IMR-90 (cell line): ENCODE measurements around the gene TBC1D30. TPM values are rescaled to one million over a fixed set of nuclear protein-coding genes. Genes with fewer than 3 reads are reported as not detected.

ENCODE experiments used
- ATAC-seq: fragments of 200-7000 bp; cut with Tn5 transposase; 2 replicates; pipeline ENCODE4 v1.9.1; 2020; ENCODE audit warnings: low read depth, mild to moderate bottlenecking, moderate library complexity
- BruUV-seq: library from RNA; stranded (reverse); fragments of 400-500 nt; replicated peaks from 2 replicates; lab custom pipeline; 2021; lab: Mats Ljungman, UMichigan
- CTCF ChIA-PET: fragments of 300-600 bp; formaldehyde crosslinking; extraction: SDS; loops from one replicate; lab custom pipeline; 2021; ENCODE audit warnings: antibody characterized with exemption; lab: Yijun Ruan, JAX
- POLR2A ChIA-PET: fragments of 300-600 bp; sonication (Branson Sonifier 250); formaldehyde crosslinking; loops from one replicate; lab custom pipeline; 2022; ENCODE audit warnings: antibody characterized with exemption; ENCODE audit not compliant: unreplicated experiment; lab: Charles Lee
- DNase-seq: peaks from one replicate; pipeline ENCODE4 v3.0.0; 2013
- H2AFZ ChIP-seq: replicated peaks from 2 replicates; pipeline ENCODE3; 2013; ENCODE audit warnings: low read length, mild to moderate bottlenecking; ENCODE audit not compliant: poor library complexity
- H2AK5ac ChIP-seq: 2 replicates; pipeline ENCODE4 v1.6.1; 2013; ENCODE audit warnings: low read depth, low read length, inconsistent platforms
- H2AK9ac ChIP-seq: replicated peaks from 2 replicates; pipeline ENCODE3; 2013; ENCODE audit warnings: mild to moderate bottlenecking, low read depth, low read length, moderate library complexity; ENCODE audit not compliant: poor library complexity
- H2BK120ac ChIP-seq: 2 replicates; pipeline ENCODE4 v1.6.1; 2013; ENCODE audit warnings: low read depth, low read length, inconsistent platforms
- H2BK15ac ChIP-seq: 3 replicates; pipeline ENCODE4 v1.6.1; 2013; ENCODE audit warnings: low read depth, low read length, inconsistent platforms
- H2BK20ac ChIP-seq: 2 replicates; pipeline ENCODE4 v1.6.1; 2013; ENCODE audit warnings: low read depth, mild to moderate bottlenecking, inconsistent platforms, low read length, moderate library complexity
- H2BK5ac ChIP-seq: 2 replicates; pipeline ENCODE4 v1.6.1; 2013; ENCODE audit warnings: mild to moderate bottlenecking, low read depth, low read length, inconsistent platforms; ENCODE audit not compliant: poor library complexity, severe bottlenecking
- H3K14ac ChIP-seq: replicated peaks from 2 replicates; pipeline ENCODE4 v1.6.1; 2013; ENCODE audit warnings: low read depth, low read length, inconsistent platforms
- H3K18ac ChIP-seq: 2 replicates; pipeline ENCODE4 v1.6.1; 2013; ENCODE audit warnings: low read depth, low read length, control low read depth
- H3K23ac ChIP-seq: 2 replicates; pipeline ENCODE4 v1.6.1; 2013; ENCODE audit warnings: low read depth, low read length, inconsistent platforms
- H3K27ac ChIP-seq: 2 replicates; pipeline ENCODE4 v1.5.1; 2013; ENCODE audit warnings: mild to moderate bottlenecking, control low read depth, low read length; ENCODE audit not compliant: insufficient read depth
- H3K27me3 ChIP-seq: 2 replicates; pipeline ENCODE4 v1.6.1; 2013; ENCODE audit warnings: low read length; ENCODE audit not compliant: control insufficient read depth, insufficient read depth
- H3K36me3 ChIP-seq: 2 replicates; pipeline ENCODE4 v1.6.1; 2013; ENCODE audit warnings: low read length, mixed read lengths; ENCODE audit not compliant: control insufficient read depth, insufficient read depth
- H3K4ac ChIP-seq: 2 replicates; pipeline ENCODE4 v1.6.1; 2013; ENCODE audit warnings: low read depth, low read length, inconsistent platforms
- H3K4me1 ChIP-seq: 2 replicates; pipeline ENCODE4 v1.6.1; 2013; ENCODE audit warnings: low read length, mixed read lengths; ENCODE audit not compliant: control insufficient read depth, insufficient read depth
- H3K4me2 ChIP-seq: 2 replicates; pipeline ENCODE4 v1.6.1; 2013; ENCODE audit warnings: low read depth, mild to moderate bottlenecking, control low read depth, low read length, moderate library complexity
- H3K4me3 ChIP-seq: 2 replicates; pipeline ENCODE4 v1.5.1; 2013; ENCODE audit warnings: low read depth, mild to moderate bottlenecking, control low read depth, low read length, moderate library complexity; ENCODE audit not compliant: insufficient read depth
- H3K56ac ChIP-seq: 2 replicates; pipeline ENCODE4 v1.6.1; 2013; ENCODE audit warnings: low read length, inconsistent platforms; ENCODE audit not compliant: insufficient read depth; ENCODE audit errors: extremely low read depth
- H3K79me1 ChIP-seq, 2 experiments: 2 replicates each; pipeline ENCODE4 v1.6.1; 2013; ENCODE audit warnings: low read length in 2 of 2, inconsistent platforms in 1 of 2, low read depth in 1 of 2
- H3K9ac ChIP-seq: 2 replicates; pipeline ENCODE4 v1.6.1; 2013; ENCODE audit warnings: low read depth, low read length, control low read depth
- H3K9me1 ChIP-seq: 2 replicates; pipeline ENCODE4 v1.6.1; 2013; ENCODE audit warnings: low read length, inconsistent platforms; ENCODE audit not compliant: insufficient read depth
- H3K9me3 ChIP-seq: 2 replicates; pipeline ENCODE4 v1.6.1; 2013; ENCODE audit warnings: low read length; ENCODE audit not compliant: control insufficient read depth, insufficient read depth
- H4K20me1 ChIP-seq: 2 replicates; pipeline ENCODE4 v1.6.1; 2013; ENCODE audit warnings: low read length, inconsistent platforms; ENCODE audit not compliant: insufficient read depth
- H4K5ac ChIP-seq: 2 replicates; pipeline ENCODE4 v1.6.1; 2013; ENCODE audit warnings: mild to moderate bottlenecking, low read depth, low read length, control low read depth
- H4K8ac ChIP-seq, 2 experiments: 2 replicates each; pipeline ENCODE4 v1.6.1; 2013; ENCODE audit warnings: low read depth in 2 of 2, low read length in 2 of 2, control low read depth in 1 of 2, inconsistent platforms in 1 of 2
- H4K91ac ChIP-seq: 2 replicates; pipeline ENCODE4 v1.6.1; 2013; ENCODE audit warnings: low read depth, low read length, inconsistent platforms; ENCODE audit not compliant: insufficient read depth
- CEBPB ChIP-seq: IDR thresholded peaks from 2 replicates; pipeline ENCODE4 v1.6.1; 2012; ENCODE audit warnings: low read depth, low read length, improper control_type of control experiment
- CHD1 ChIP-seq: IDR thresholded peaks from 2 replicates; pipeline ENCODE4 v1.6.1; 2012; ENCODE audit warnings: low read depth, low read length, improper control_type of control experiment
- MAFK ChIP-seq: IDR thresholded peaks from 2 replicates; pipeline ENCODE4 v1.6.1; 2012; ENCODE audit warnings: low read depth, low read length, improper control_type of control experiment
- MAZ ChIP-seq: IDR thresholded peaks from 2 replicates; pipeline ENCODE4 v1.6.1; 2012; ENCODE audit warnings: low read depth, mild to moderate bottlenecking, low read length, improper control_type of control experiment, moderate library complexity, borderline replicate concordance
- MXI1 ChIP-seq: IDR thresholded peaks from 2 replicates; pipeline ENCODE4 v1.6.1; 2012; ENCODE audit warnings: low read depth, mild to moderate bottlenecking, low read length, moderate library complexity, borderline replicate concordance
- NFE2L2 ChIP-seq: fragments of 150-350 bp; IDR thresholded peaks from 2 replicates; pipeline ENCODE4 v1.6.1; 2016; ENCODE audit warnings: low read depth, mild to moderate bottlenecking, low read length
- POLR2A ChIP-seq: IDR thresholded peaks from 2 replicates; pipeline ENCODE4 v1.6.1; 2012; ENCODE audit warnings: mild to moderate bottlenecking, low read depth, low read length
- WGBS, 2 experiments: methylation state at CpG; one replicate each; pipeline versions ENCODE4 v1.1.5 to v1.1.7; 2013; ENCODE audit warnings: missing lambda C conversion rate in 2 of 2; ENCODE audit not compliant: insufficient read length in 1 of 2; ENCODE audit errors: extremely low coverage in 2 of 2; 5-methylcytosine and 5-hydroxymethylcytosine counted together
- dilution Hi-C: fragments of 300-500 bp; cut with HindIII; formaldehyde crosslinking; loops from one replicate; pipeline ENCODE4 v1.14.3; 2018; ENCODE audit warnings: low sequenced_read_pairs; ENCODE audit not compliant: unreplicated experiment
- in situ Hi-C: fragments of 300-500 bp; cut with MboI; formaldehyde crosslinking; loops from 3 replicates; pipeline ENCODE4 v1.14.3; 2019; ENCODE audit warnings: low sequenced_read_pairs, inconsistent platforms, mixed read lengths
- intact Hi-C: fragments of 100-400 bp; cut with micrococcal nuclease; formaldehyde crosslinking; loops from 2 replicates; pipeline ENCODE4 v1.10.0; 2022
- polyA plus RNA-seq, 3 experiments: library from polyadenylated mRNA; depleted of rRNA; stranded (reverse); fragments of >200 nt; gene quantifications; 2 replicates each; pipeline ENCODE4 v1.2.3, GENCODE V29; 2012; ENCODE audit warnings: low replicate concordance in 1 of 3
- total RNA-seq: library from RNA; depleted of rRNA; stranded (reverse); fragments of >200 nt; gene quantifications from 2 replicates; pipeline ENCODE4 v1.2.3, GENCODE V29; 2012
- TF ChIP-seq, protein P1 (sequence below): fragments of 150-350 bp; IDR thresholded peaks from 2 replicates; pipeline ENCODE4 v1.6.1; 2016; ENCODE audit warnings: low read depth, mild to moderate bottlenecking, low read length, moderate library complexity, borderline replicate concordance
- TF ChIP-seq, protein P2 (sequence below): conservative IDR thresholded peaks from 2 replicates; pipeline ENCODE4 v1.5.1; 2012; ENCODE audit warnings: mild to moderate bottlenecking, low read depth, low read length, improper control_type of control experiment

Gene TBC1D30
- total and polyA plus RNA-seq, 2 of the 4 experiments (the other 2 are of a cell fraction): 0.18 to 0.24 TPM

DNA sequence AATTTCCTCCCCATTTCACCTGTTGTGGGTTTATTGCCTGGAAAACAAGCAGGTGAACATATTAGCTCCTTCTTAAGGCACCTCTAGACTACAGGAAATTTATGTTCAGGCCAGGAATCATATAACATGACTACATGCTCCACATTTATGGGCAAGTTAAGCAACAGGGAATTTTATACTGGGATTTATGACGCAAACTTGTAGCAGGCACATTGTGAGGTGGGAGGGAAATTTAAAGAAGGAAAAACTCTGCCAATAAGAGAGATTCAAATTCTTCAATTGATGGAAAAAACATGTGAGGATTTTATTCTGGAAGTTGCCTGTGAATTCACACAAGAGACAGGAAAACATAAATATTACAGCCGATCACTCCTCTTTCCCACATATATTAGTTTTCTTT lies 93.9 kb downstream of the TBC1D30 start:
- POLR2A ChIA-PET: no interaction called here
- H3K23ac ChIP-seq: no peak overlapping the region
- H3K27ac ChIP-seq: no peak overlapping the region
- H4K5ac ChIP-seq: no peak overlapping the region
- intact Hi-C loops: no loop called here
- no peak overlapping the region for H2AK9ac ChIP-seq
- in situ Hi-C loops: loop anchor here (25.0 kb wide), 1 partner anchor 794 kb away; no protein-coding TSS in a partner anchor
- no TSS peak for BruUV-seq
- H3K18ac ChIP-seq: no peak overlapping the region
- no CpG with 5 or more reads among the region's 2 CpGs for WGBS, 2 experiments
- H3K9ac ChIP-seq: no peak overlapping the region
- H3K9me1 ChIP-seq: no peaks in the 10 kb centered on the region
- no peak overlapping the region for H3K4me3 ChIP-seq
- dilution Hi-C loops: no loop called here
- CTCF ChIA-PET: interaction anchor here (0.7 kb wide), 1 partner anchor 1631 kb away, joined by 3 read pairs; no protein-coding TSS in a partner anchor
- H3K4ac ChIP-seq: no peak overlapping the region
- no peak overlapping the region for H3K14ac ChIP-seq
- no peaks in the 10 kb centered on the region for H3K36me3 ChIP-seq
- H4K8ac ChIP-seq: no peak overlapping the region
- DNase-seq: no peak
- no peak overlapping the region for H2BK20ac ChIP-seq
- no peak overlapping the region for H3K56ac ChIP-seq
- no peak overlapping the region for H2AK5ac ChIP-seq
- no peaks in the 10 kb centered on the region for H3K9me3 ChIP-seq
- no peaks in the 10 kb centered on the region for H3K4me1 ChIP-seq
- H4K91ac ChIP-seq: no peak overlapping the region
- no peak overlapping the region for H2BK120ac ChIP-seq
- H4K20me1 ChIP-seq: no peaks in the 10 kb centered on the region
- H2AFZ ChIP-seq: no peak overlapping the region
- peaks cover 26% of the 10 kb centered on the region for H3K27me3 ChIP-seq
- no peak overlapping the region for H2BK5ac ChIP-seq
- H3K4me2 ChIP-seq: no peak overlapping the region
- TF ChIP-seq CHD1 (no peak), MXI1 (no peak), NFE2L2 (no peak), MAZ (no peak), POLR2A (no peak), CEBPB (no peak), MAFK (no peak)
- TF ChIP-seq, protein P1, sequence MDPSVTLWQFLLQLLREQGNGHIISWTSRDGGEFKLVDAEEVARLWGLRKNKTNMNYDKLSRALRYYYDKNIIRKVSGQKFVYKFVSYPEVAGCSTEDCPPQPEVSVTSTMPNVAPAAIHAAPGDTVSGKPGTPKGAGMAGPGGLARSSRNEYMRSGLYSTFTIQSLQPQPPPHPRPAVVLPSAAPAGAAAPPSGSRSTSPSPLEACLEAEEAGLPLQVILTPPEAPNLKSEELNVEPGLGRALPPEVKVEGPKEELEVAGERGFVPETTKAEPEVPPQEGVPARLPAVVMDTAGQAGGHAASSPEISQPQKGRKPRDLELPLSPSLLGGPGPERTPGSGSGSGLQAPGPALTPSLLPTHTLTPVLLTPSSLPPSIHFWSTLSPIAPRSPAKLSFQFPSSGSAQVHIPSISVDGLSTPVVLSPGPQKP: no peak
- TF ChIP-seq, protein P2, sequence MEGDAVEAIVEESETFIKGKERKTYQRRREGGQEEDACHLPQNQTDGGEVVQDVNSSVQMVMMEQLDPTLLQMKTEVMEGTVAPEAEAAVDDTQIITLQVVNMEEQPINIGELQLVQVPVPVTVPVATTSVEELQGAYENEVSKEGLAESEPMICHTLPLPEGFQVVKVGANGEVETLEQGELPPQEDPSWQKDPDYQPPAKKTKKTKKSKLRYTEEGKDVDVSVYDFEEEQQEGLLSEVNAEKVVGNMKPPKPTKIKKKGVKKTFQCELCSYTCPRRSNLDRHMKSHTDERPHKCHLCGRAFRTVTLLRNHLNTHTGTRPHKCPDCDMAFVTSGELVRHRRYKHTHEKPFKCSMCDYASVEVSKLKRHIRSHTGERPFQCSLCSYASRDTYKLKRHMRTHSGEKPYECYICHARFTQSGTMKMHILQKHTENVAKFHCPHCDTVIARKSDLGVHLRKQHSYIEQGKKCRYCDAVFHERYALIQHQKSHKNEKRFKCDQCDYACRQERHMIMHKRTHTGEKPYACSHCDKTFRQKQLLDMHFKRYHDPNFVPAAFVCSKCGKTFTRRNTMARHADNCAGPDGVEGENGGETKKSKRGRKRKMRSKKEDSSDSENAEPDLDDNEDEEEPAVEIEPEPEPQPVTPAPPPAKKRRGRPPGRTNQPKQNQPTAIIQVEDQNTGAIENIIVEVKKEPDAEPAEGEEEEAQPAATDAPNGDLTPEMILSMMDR: no peak
- no peak overlapping the region for H2BK15ac ChIP-seq
- no peak for ATAC-seq
- H3K79me1 ChIP-seq: no peaks in the 10 kb centered on the region
